ENCODE measurements around the gene UCP2.

UCP2 gene

GRCh38 chr11:73982595-73982989 is at the start of gene UCP2:
Gene UCP2, minus strand, starts transcription at chr11:73982843. Its CDS starts 4,465 bp downstream, at chr11:73978378.
- DNase-seq = peak; percentile 92

- DNase-seq = no peak
These were observed 48.4 kb upstream of the UCP2 start for GRCh38 chr11:74030723-74031676.

GRCh38 chr11:74025467-74026166 is 43.0 kb upstream of the UCP2 start:
- peak; percentile 57 for DNase-seq

DNA sequence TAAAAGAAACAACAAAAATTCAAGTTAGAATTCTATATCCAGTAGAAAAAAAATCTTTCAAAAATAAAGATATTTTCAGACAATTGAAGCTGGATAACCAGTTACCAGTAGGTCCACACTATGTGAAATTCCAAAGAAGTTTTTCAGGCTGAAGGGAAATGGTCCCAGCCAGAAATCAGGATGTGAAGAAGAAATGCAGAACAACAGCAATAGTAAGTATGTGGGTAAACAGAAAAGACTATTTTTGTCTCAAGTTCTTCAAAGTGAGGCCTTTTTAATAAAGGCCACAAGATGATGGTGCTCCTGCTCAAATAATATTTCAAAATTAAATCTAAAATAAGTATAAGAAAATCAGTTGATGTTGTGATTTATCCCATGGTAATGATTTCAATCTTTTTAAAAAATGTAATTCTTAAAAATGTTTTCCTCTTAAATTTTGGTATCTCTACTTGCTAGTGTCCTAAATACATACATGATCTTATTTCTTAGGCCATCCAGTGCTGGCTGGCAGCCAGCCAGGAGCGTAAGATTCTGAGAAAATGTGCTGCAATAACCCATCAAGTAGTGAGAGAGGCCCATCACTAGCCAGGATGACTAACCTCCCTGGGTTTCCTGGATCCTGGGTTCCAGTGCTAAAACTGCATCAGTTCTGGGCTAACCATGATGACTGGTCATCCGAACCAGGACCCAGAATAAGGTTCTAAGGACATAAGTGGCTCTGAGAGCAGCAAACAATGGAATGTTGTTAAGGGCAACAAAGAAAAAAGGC is 41.8 kb upstream of the UCP2 start:
- DNase-seq = peak; percentile 82

DNA sequence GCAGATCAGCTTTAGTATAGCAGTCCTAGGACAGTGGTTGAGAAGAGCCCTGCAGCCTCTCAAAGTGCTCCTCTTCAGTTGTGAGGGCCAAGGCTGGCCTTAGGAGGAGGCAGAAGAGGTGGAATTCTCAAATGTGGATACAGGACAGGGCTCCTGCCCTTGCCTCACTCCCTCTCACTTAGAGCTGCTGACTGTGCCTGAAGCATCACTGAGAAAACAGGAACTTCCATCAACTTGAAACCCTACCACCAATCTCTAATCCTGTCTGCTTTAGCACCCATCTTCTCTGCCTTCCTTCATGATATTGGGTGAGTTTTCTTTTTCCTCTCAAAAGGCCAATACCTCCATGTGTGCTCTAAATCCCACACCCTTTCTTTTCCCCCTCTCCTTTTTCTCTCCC is 40.6 kb upstream of the UCP2 start:
- no peak for DNase-seq

DNA sequence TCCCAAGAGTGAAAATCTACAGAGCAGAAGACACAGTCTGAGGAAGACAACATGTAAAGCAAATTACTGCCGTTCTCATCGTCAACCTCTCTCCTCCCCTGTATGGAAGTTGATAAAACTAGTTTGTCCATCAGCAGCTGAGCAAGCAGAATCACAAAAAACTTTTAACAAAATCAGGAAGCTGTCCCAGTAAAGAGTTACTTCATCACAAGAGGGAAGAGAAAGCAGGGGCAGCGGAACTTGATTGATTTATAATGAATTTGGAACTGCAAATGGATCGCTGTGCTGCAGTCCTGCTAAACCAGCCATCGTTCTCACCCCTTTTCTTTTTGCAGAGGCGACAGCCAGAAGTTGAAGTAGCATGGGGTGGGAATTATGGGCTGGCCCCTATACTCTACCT is 39.9 kb upstream of the UCP2 start:
- DNase-seq = no peak

DNA sequence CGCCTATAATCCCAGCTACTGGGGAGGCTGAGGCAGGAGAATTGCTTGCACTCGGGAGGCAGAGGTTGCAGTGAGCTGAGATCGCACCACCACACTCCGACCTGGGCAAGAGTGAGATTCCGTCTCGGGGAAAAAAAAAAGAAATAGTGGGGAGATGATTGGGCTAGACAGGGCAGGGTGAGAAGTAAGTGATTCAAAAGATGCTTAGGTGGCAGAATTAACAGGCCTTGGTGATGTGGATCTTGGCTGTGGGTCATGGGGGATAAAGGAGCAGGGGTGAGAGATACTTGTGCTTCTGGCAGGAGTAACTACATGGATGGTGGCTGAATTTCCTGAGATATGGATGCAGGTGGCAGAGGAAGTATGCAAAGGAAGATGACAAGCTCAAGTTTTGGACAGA is 39.4 kb upstream of the UCP2 start:
- no peak for DNase-seq

DNA sequence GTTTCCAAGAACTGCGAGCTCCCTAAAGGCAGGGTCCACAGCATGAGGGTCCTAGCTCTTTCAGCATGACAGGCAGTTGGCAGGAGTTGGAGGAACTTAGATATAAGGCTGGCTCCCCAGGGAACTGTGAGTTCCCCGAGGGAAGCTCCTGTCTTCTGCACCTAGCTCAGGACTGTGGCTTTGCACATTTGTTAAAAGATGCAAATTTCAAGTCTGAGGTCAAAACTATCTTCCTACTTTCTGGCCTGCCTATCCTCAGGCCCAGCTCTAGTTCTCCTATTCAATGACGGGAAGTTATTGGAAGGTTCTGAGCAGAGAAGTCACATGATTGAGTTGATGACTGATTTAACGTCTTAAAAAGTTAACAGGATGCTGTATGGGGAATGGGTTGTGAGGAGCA is 37.9 kb upstream of the UCP2 start:
- peak; percentile 58 for DNase-seq

- DNase-seq = peak; percentile 83
These were observed 37.2 kb upstream of the UCP2 start for GRCh38 chr11:74019860-74020259.

DNA sequence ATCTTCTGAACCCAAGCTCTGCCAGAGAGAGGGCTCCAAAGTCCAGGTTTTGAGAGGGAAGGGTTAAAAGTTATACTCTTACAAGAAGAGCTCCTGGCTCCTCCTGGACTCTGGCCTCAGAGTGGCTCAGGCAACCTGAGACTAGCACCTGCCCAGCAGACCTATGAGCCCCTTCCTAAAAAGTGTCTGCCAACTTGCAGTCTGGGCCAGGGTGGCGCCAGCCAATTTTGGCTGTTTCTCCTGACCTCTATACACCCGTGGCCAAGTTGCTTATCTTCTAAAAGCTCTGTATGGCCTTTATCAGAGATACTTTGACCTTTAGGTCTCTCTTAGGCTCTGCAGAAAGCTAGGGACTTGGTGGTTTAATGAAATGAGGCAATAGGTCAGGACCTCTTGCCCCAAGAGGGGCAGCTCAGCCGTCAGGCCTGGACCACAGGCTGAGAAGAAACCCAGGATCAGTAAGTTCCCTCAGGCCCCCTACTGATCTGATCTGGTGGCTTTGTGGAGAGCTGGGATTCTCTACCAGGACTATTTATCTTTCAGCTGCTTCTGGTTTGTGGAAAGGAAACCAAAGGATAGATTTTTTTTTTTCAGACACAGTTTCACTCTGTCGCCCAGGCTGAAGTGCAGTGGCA is 36.6 kb upstream of the UCP2 start:
- DNase-seq = no peak

DNA sequence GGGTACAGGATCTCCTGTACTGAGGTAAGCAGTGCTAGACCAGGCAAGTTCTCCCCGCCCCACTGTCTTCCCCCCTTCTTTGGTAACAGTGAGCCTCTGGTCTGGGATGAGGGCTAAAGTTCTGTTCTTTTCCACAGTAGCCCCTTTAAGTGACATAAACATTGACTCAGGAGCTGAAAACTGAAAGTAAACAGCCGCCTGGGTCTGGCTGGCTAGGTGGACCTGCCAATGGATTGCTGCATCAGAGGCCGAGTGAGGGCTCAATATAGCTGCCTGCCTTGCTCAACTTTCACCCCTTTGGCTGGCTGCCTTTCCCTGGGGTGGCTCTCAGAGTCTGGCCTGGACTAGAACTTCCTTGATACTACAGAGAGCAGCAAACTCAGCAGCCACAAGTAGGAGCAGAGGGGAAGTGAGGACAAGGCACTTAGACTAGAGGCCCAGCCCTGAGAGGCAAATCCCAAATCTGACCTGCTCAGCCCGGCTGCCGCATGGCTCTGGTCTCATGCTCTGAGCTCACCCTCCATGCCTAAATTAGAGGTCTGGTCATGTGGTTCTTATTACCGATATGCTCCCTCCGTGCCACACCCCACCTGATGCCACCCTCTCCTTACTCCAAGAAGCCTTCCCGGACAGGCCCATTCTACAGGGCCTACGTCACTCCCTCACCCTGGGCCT is 35.8 kb upstream of the UCP2 start:
- no peak for DNase-seq

GRCh38 chr11:74017631-74018030 is 35.0 kb upstream of the UCP2 start:
- no peak for DNase-seq

- DNase-seq = no peak
These were observed 33.5 kb upstream of the UCP2 start for GRCh38 chr11:74015919-74016684.

DNA sequence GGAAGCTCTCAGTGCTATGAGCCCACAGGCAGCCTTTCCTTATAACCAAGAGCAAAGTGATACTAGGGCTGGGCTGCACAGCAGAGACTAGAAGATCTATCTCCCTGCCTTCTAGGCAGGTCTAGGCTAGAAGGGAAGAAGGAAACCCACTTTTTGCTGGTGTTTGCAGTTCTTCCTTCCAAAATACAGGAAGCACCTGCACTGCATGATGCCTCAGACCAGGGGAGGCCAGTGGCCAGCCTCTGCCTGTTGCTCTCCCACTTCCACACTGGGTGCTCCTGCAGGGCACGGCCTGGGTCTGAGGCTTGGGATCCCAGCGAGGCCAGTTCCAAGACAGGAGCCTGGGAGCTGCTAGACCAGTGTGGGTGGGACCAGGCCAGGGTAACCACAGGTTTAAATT is 32.2 kb upstream of the UCP2 start:
- no peak for DNase-seq

- no peak for DNase-seq
These were observed 30.5 kb upstream of the UCP2 start for GRCh38 chr11:74013141-74013540.

DNA sequence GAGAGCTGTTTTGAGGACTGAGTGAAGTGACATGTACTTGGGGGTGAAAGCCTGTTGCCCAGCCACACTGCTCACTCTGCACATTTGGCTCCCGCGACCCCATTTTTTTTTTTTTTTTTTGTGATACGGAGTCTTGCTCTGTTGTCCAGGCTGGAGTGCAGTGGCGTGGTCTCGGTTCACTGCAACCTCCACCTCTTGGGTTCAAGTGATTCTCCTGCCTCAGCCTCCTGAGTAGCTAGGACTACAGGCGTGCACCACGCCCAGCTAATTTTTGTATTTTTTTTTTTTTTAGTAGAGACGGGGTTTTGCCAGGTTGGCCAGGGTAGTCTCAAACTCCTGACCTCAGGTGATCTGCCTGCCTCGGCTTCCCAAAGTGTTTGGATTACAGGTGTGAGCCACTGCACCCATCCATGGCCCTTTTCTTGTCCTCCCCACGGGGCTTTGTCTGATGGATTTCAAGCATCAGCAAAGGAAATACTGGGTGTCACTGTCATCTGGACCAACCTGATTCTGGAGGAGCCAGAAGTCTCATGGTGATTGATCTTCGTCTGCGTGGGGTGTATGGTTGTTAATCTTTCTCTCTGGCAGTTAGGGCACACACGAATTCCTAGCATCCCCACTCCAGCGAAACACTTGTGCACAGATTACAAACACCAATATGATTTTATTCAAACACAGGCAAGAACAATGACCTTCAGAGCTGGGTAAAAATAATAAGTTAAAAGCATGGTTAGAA is 29.6 kb upstream of the UCP2 start:
- DNase-seq = no peak

DNA sequence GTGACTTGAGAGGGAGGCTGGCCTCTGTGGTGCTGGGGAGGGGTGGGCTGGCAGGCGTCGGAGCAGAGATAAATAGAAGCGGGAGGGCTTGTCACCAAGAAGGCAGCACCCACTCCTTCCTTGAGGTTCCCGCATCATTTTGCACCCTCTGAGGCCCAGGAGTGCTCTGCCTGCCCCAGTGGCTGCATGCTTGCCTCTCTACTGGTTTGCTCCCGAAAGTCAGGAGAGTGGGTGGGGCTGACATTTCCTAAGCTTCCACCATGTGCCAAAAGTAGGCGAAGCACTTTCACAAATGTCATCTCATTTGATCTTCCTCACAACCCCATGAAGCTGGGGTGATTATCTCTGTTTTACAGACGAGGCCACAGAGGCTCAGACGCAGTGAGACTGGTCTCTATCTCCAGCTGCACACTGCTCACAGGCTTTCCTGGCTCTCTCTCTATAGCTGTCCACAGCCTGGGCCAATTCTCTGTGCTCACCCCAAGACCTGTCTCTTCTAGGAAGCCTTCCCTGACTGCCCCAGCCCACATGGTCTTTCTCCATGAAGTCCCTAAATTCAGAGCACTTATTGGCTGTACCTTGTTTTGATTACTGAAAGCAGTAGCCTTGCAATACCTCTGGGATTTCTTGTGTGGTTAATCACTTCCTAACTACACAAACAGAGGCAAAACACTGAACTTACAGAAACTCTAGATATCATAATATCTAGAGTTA is 28.9 kb upstream of the UCP2 start:
- DNase-seq = peak; percentile 88

DNA sequence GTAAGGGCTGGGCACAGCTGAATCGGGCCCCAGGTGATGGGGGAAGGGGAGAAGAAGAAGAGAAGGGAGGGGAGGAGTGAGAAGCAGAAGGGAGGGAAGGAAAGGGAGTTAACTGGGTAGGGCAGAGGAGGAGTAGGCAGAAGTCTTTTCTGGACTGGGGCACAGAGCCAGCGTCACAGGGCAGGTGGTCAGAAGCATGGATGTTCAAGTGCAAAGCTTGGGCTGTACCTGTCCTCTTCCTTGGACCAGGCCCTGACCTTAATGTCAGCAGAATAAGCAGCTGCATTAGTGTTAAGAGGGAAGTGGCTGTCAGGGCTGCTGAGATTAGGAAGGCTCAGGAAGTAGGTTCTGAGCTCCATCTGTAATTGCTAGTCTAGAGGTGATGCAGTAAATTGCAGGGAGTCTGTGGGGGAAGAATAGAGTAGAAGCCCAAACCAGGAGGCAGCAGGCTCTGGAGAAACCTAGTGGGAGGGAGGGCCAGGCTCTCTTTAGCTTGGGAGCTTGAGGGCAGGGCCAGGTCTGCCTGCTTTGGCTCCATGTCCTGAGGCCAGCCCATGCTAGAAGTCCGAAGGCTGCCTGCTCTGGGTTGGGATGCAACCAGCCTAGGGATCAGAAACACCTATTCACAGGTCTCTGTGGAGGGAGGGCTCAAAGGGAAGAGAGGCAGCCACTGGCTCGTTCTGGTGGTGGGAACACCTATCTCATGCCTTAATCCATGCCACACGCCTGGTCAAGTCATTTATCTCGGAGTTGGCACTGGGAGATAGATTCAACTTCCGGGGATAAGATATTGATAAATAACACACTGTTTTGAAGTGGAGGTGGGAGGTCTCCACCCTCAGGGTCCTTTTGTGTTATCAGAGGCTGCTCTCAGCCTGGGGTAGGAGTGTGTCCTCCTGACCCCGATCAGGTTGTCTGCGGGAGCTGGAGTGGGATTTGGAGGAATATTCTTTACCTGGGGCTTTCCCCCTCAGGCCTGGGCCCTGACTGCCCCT is 28.0 kb upstream of the UCP2 start:
- no peak for DNase-seq
